ENCODE data around the gene MORN5.

The MORN5 gene

GRCh38 chr9:122216138-122216797 is 56.6 kb downstream of the MORN5 start:
- no peak for DNase-seq (ENCODE audit: low read depth)

GRCh38 chr9:122216798-122217418 is 57.2 kb downstream of the MORN5 start:
- no peak for DNase-seq (ENCODE audit: low read depth)

GRCh38 chr9:122217640-122218039 is 57.9 kb downstream of the MORN5 start:
- DNase-seq (ENCODE audit: low read depth) = no peak

GRCh38 chr9:122218071-122218934 is 58.6 kb downstream of the MORN5 start:
- no peak for DNase-seq (ENCODE audit: low read depth)

- DNase-seq (ENCODE audit: low read depth) = no peak
These were observed 59.5 kb downstream of the MORN5 start for GRCh38 chr9:122218935-122219855.

- DNase-seq (ENCODE audit: low read depth) = no peak
These were observed 60.4 kb downstream of the MORN5 start for GRCh38 chr9:122219856-122220672.

GRCh38 chr9:122220673-122221182 is 61.0 kb downstream of the MORN5 start:
- no peak for DNase-seq (ENCODE audit: low read depth)

- no peak for DNase-seq (ENCODE audit: low read depth)
These were observed 61.6 kb downstream of the MORN5 start for GRCh38 chr9:122221183-122221811.

- DNase-seq (ENCODE audit: low read depth) = no peak
These were observed 63.1 kb downstream of the MORN5 start for GRCh38 chr9:122222791-122223190.

- DNase-seq (ENCODE audit: low read depth) = no peak
These were observed 63.7 kb downstream of the MORN5 start for GRCh38 chr9:122223435-122223834.

- no peak for DNase-seq (ENCODE audit: low read depth)
These were observed 65.8 kb downstream of the MORN5 start for GRCh38 chr9:122225312-122226141.

GRCh38 chr9:122226142-122226757 is 66.5 kb downstream of the MORN5 start:
- DNase-seq (ENCODE audit: low read depth) = no peak

- DNase-seq (ENCODE audit: low read depth) = no peak
These were observed 67.3 kb downstream of the MORN5 start for GRCh38 chr9:122226758-122227574.

- DNase-seq (ENCODE audit: low read depth) = no peak
These were observed 67.8 kb downstream of the MORN5 start for GRCh38 chr9:122227575-122227900.

GRCh38 chr9:122228191-122228567 is 68.5 kb downstream of the MORN5 start:
- no peak for DNase-seq (ENCODE audit: low read depth)

- DNase-seq (ENCODE audit: low read depth) = no peak
These were observed 69.1 kb downstream of the MORN5 start, which contains the start of gene LHX6 for GRCh38 chr9:122228568-122229484. LHX6 (minus strand) TSS chr9:122228957; CDS start chr9:122228740, 217 bp downstream.

GRCh38 chr9:122229485-122229837 is 69.8 kb downstream of the MORN5 start:
- no peak for DNase-seq (ENCODE audit: low read depth)
